ENCODE results near the gene CASZ1. TPM values are rescaled to one million over a fixed set of nuclear protein-coding genes. Genes with fewer than 3 reads are reported as not detected.

Gene CASZ1
- total RNA-seq, 1 donor from 2014 or later: 18.3 TPM

- TF ChIP-seq CTCF (IDR thresholded peaks at IDR 0.05; ENCODE audit: partially characterized antibody, unreplicated experiment): no peak
- Mint-ChIP-seq H3K27me3 (ENCODE audit: unreplicated experiment) (no peaks in the 10 kb centered on the region), H3K4me1 (ENCODE audit: low read depth, unreplicated experiment) (peaks cover 15% of the 10 kb centered on the region), H3K36me3 (ENCODE audit: unreplicated experiment) (no peaks in the 10 kb centered on the region), H3K4me3 (ENCODE audit: unreplicated experiment) (no peak overlapping the region), H3K27ac (ENCODE audit: unreplicated experiment) (no peak overlapping the region), H3K9me3 (ENCODE audit: unreplicated experiment) (peaks cover 7% of the 10 kb centered on the region)
- DNase-seq: no peak
Measured at GRCh38 chr1:10606064-10606463, 190.4 kb downstream of the CASZ1 start.

- H3K27ac Mint-ChIP-seq (ENCODE audit: unreplicated experiment): no peak overlapping the region
- peaks cover 7% of the 10 kb centered on the region for H3K9me3 Mint-ChIP-seq (ENCODE audit: unreplicated experiment)
- peaks cover 15% of the 10 kb centered on the region for H3K4me1 Mint-ChIP-seq (ENCODE audit: low read depth, unreplicated experiment)
- H3K4me3 Mint-ChIP-seq (ENCODE audit: unreplicated experiment): no peak overlapping the region
- no peaks in the 10 kb centered on the region for H3K27me3 Mint-ChIP-seq (ENCODE audit: unreplicated experiment)
- TF ChIP-seq CTCF (IDR thresholded peaks at IDR 0.05; ENCODE audit: partially characterized antibody, unreplicated experiment): no peak
- no peaks in the 10 kb centered on the region for H3K36me3 Mint-ChIP-seq (ENCODE audit: unreplicated experiment)
- no peak for DNase-seq
Measured at GRCh38 chr1:10604966-10605365, 191.5 kb downstream of the CASZ1 start.

- H3K27ac Mint-ChIP-seq (ENCODE audit: unreplicated experiment): no peak overlapping the region
- H3K36me3 Mint-ChIP-seq (ENCODE audit: unreplicated experiment): no peaks in the 10 kb centered on the region
- H3K27me3 Mint-ChIP-seq (ENCODE audit: unreplicated experiment): no peaks in the 10 kb centered on the region
- no peak for TF ChIP-seq CTCF (IDR thresholded peaks at IDR 0.05; ENCODE audit: partially characterized antibody, unreplicated experiment)
- H3K9me3 Mint-ChIP-seq (ENCODE audit: unreplicated experiment): peaks cover 7% of the 10 kb centered on the region
- no peak overlapping the region for H3K4me3 Mint-ChIP-seq (ENCODE audit: unreplicated experiment)
- DNase-seq: no peak
- H3K4me1 Mint-ChIP-seq (ENCODE audit: low read depth, unreplicated experiment): peaks cover 22% of the 10 kb centered on the region
Measured at GRCh38 chr1:10602936-10603335, 193.5 kb downstream of the CASZ1 start.

- Mint-ChIP-seq H3K27me3 (ENCODE audit: unreplicated experiment) (no peaks in the 10 kb centered on the region), H3K27ac (ENCODE audit: unreplicated experiment) (no peak overlapping the region), H3K4me1 (ENCODE audit: low read depth, unreplicated experiment) (peaks cover 29% of the 10 kb centered on the region), H3K4me3 (ENCODE audit: unreplicated experiment) (no peak overlapping the region), H3K9me3 (ENCODE audit: unreplicated experiment) (peaks cover 7% of the 10 kb centered on the region), H3K36me3 (ENCODE audit: unreplicated experiment) (no peaks in the 10 kb centered on the region)
- no peak for TF ChIP-seq CTCF (IDR thresholded peaks at IDR 0.05; ENCODE audit: partially characterized antibody, unreplicated experiment)
- no peak for DNase-seq
Measured at GRCh38 chr1:10601342-10602070, 194.9 kb downstream of the CASZ1 start.

- no peaks in the 10 kb centered on the region for H3K27me3 Mint-ChIP-seq (ENCODE audit: unreplicated experiment)
- no peak overlapping the region for H3K4me3 Mint-ChIP-seq (ENCODE audit: unreplicated experiment)
- H3K9me3 Mint-ChIP-seq (ENCODE audit: unreplicated experiment): peaks cover 8% of the 10 kb centered on the region
- DNase-seq: no peak
- H3K36me3 Mint-ChIP-seq (ENCODE audit: unreplicated experiment): no peaks in the 10 kb centered on the region
- peaks cover 43% of the 10 kb centered on the region for H3K4me1 Mint-ChIP-seq (ENCODE audit: low read depth, unreplicated experiment)
- no peak overlapping the region for H3K27ac Mint-ChIP-seq (ENCODE audit: unreplicated experiment)
- no peak for TF ChIP-seq CTCF (IDR thresholded peaks at IDR 0.05; ENCODE audit: partially characterized antibody, unreplicated experiment)
Measured at GRCh38 chr1:10599194-10599861, 197.1 kb downstream of the CASZ1 start.
